Measurements from ENCODE around the gene RYR2.

Gene RYR2

DNA sequence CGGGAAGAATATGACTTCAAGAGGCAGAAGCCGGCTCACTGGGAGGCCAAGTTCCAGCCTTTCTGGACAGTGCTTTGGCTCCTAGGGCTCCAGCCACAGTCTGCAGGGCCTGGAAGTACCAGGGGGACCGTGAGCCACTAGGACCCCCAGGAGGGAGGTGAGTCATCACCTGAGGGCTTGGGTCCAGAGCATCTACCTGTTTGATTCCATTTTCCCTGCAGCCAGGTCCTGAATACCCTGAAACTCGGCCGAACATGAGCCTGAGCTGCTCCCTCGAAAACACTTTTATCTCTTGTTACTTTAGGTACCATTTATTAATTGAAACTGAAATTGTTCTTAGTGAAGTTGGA is 164.1 kb downstream of the RYR2 start:
- no peak for DNase-seq

- no peak for DNase-seq
Observed at GRCh38 chr1:237211031-237211430, 169.0 kb downstream of the RYR2 start.

- DNase-seq = no peak
Observed at GRCh38 chr1:237211540-237211939, 169.6 kb downstream of the RYR2 start.

DNA sequence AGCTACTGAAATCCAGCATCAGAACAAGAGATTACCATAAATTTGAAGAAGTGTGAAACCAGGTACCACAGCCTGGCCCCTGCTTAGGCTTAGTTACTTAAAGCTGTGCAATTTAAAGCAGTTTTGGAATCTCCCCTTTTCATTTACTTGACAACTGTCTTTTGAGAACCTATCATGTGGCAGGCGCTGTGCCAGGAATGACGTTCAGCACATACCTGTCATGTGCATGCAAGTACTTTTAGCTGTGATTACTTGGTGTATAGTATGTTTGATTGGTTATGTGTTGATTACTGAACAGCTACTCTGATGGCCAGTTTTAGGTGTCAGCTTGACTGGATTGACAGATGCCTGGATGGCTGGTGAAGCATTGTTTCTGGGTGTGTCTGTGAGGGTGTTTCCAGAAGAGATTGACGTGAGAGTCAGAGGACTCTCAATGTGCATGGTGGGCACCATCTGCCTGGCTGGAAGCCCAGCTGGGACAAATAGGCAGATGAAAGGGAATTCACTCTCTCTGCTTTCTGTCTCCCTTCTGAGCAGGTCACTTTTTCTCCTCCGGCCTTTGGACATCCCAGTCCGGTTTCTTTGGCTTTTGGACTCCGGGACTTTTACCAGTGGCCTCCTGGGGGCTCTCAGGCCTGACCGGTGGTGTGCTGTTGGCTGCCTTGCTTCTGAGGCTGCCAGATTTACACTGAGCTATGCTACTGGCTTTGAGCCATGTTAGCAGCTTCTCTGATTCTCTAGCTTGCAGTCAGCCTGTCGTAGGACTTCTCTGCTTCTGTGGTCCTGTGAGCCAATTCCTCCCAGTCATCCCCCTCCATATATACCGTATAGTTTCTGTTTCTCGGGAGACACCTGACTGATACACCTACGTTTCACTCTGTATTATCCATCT is 178.0 kb downstream of the RYR2 start:
- no peak for DNase-seq

- DNase-seq = no peak
Observed at GRCh38 chr1:237223419-237223818, 181.4 kb downstream of the RYR2 start.

- DNase-seq = no peak
Observed at GRCh38 chr1:237226177-237226944, 184.4 kb downstream of the RYR2 start.

- DNase-seq = no peak
Observed at GRCh38 chr1:237227476-237227875, 185.5 kb downstream of the RYR2 start.

GRCh38 chr1:237228421-237228820 is 186.4 kb downstream of the RYR2 start:
- no peak for DNase-seq

DNA sequence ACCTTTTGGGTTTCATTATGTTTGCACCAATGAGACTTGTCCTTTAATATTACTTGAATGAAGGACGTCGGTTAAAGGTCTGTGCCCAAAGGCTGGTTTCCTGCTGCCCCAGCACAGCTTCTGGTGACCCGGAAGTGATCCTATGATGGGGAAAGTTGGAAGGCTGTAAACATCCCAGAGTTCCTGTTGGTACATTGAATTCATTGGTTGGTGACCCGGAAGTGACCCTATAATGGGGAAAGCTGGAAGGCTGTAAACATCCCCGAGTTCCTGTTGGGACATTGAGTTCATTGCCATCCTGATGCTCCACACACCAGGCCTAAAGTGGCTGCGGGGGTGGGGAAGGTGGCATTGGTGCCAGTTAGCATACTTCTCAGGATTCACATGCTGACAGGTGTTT is 187.3 kb downstream of the RYR2 start:
- DNase-seq = no peak

- DNase-seq = no peak
Observed at GRCh38 chr1:237232501-237232900, 190.5 kb downstream of the RYR2 start.

DNA sequence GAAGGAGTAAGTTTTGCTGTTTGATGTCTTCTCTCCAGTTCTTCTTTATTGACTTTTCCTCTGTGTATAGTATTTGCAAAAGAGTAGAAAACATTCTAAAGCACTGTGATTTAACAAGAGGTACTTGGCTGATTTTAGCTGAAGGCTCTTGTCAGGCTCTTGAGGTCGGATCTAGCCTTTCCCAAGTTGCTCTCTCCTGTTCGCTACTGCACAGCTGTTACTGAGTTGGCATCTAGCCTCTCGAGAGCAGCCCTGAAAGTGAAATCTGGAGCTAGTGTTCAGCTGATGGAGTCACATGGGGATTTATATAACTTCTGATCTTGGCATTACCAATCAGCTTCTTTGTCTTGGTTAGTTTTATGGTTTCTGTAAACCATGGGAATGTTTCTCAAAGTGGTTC is 193.1 kb downstream of the RYR2 start:
- DNase-seq = no peak

DNA sequence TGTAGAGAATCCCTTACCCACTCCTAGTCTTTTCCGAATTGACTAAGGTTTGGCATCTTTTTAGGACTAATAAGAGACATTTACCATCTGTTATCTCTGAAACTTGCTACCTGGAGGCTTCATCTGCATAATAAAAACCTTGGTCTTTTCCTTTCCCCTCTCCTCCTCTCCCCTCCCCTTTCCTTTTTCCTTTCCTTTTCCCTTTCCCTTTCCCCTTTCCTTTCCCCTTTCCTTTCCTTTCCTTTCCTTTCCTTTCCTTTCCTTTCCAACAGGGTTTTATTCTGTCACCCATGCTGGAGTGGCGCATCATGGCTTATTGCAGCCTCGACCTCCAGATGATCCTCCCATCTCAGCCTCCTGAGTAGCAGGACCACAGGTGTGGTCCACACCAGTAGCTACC is 195.7 kb downstream of the RYR2 start:
- no peak for DNase-seq

- no peak for DNase-seq
Observed at GRCh38 chr1:237239248-237239647, 197.3 kb downstream of the RYR2 start.

- no peak for DNase-seq
Observed at GRCh38 chr1:237241038-237241437, 199.1 kb downstream of the RYR2 start.

- DNase-seq = no peak
Observed at GRCh38 chr1:237244778-237245177, 202.8 kb downstream of the RYR2 start.

GRCh38 chr1:237247442-237247841 is 205.5 kb downstream of the RYR2 start:
- no peak for DNase-seq

DNA sequence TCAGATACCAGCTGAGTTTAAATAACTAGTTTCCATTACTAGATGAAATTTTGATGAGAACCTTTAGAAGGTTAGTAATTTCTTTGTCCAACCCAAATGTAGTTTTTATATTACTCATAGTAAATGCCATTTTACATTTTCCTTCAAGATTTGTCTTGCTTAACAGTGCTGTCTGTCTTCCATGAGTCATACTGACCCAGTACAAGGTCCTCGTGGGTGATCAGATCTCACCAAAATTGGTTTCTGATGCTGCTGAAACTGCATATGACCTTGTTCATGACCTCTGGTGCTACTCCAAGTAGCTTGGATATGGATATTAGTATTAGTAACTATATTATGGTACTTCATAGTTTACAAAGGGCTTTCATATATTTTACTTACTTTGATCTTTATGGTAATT is 207.1 kb downstream of the RYR2 start:
- DNase-seq = no peak

- DNase-seq = no peak
Observed at GRCh38 chr1:237250055-237250454, 208.1 kb downstream of the RYR2 start.

GRCh38 chr1:237255071-237255470 is 213.1 kb downstream of the RYR2 start:
- no peak for DNase-seq

DNA sequence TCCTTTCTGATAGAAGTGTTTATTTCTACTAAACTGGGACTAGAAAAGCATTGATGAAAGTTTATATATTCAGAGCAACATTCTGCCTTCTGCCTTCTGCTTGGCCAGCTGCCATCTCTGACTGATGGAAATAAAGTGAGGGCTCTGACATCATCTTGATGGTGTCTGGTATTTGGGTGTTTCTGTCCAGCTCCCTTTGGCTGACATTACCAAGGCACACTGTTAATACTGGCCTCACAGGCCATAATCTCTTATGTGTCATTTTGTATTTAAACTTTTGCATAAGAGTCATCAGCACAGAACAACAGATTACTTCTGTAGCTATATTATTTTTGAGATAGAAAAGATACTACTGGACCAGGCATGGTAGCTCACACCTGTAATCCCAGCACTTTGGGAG is 216.9 kb downstream of the RYR2 start:
- no peak for DNase-seq

GRCh38 chr1:237261198-237261597 is 219.2 kb downstream of the RYR2 start:
- no peak for DNase-seq

DNA sequence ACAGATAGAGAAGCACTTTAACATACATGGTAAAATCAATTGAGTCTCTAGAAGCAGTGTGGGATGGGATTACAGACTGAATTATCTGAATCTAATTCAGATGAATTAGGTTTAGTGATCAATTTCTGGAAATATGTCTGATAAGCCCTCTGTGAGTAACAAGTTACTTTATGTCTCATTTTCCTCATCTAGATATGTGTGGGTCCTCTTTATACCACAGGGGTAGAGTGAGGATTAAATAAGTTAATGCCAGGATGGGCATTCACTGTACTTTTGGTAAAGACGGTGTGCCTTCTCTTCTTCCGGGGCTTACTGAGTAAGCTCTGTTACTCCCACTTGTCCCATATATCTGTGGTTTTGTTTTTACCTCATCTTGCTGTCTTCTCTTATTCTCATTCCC is 225.8 kb downstream of the RYR2 start:
- DNase-seq = no peak

- DNase-seq = no peak
Observed at GRCh38 chr1:237269938-237270337, 228.0 kb downstream of the RYR2 start.

GRCh38 chr1:237270353-237270752 is 228.4 kb downstream of the RYR2 start:
- no peak for DNase-seq

All from stimulated activated CD4-positive, alpha-beta T cell treated with anti-CD3 and anti-CD28 coated beads, Interleukin-4, amount 100 ng/mL, for 4 hours (primary cell).